Occipital lobe (tissue), 2 donors: Measurements from ENCODE around the gene GNAQ. TPM values are rescaled to one million over a fixed set of nuclear protein-coding genes. Genes with fewer than 3 reads are reported as not detected.
"Not testable (repeated sequence)": the region's sequence is repeated elsewhere in the genome, so short reads cannot be mapped to it uniquely, and the experiment has no call there.

Experiments
- DNase-seq: peaks from one replicate; lab custom pipeline; 2025; lab: John Stamatoyannopoulos, UW
- total RNA-seq: library from RNA; depleted of rRNA; stranded (reverse); fragments of >200 nt; gene quantifications from one replicate; pipeline ENCODE4 v1.2.3, GENCODE V29; 2014

GNAQ gene
- total RNA-seq, 1 donor from 2014 or later = 169 TPM

- no peak for DNase-seq
Observed at GRCh38 chr9:77907585-77907984, 124.0 kb downstream of the GNAQ start.

- no peak for DNase-seq
Observed at GRCh38 chr9:77906991-77907390, 124.6 kb downstream of the GNAQ start.

GRCh38 chr9:77903666-77904285 lies 127.8 kb downstream of the GNAQ start:
- DNase-seq = no peak

GRCh38 chr9:77901771-77902170 lies 129.8 kb downstream of the GNAQ start:
- no peak for DNase-seq

GRCh38 chr9:77901018-77901417 lies 130.6 kb downstream of the GNAQ start:
- DNase-seq = no peak

GRCh38 chr9:77899679-77900354 lies 131.8 kb downstream of the GNAQ start:
- no peak for DNase-seq

GRCh38 chr9:77898864-77899263 lies 132.7 kb downstream of the GNAQ start:
- no peak for DNase-seq

- no peak for DNase-seq
Observed at GRCh38 chr9:77896938-77897667, 134.5 kb downstream of the GNAQ start.

GRCh38 chr9:77896269-77896937 lies 135.2 kb downstream of the GNAQ start:
- DNase-seq = no peak

- no peak for DNase-seq
Observed at GRCh38 chr9:77893706-77894105, 137.9 kb downstream of the GNAQ start.

- DNase-seq = no peak
Observed at GRCh38 chr9:77892955-77893514, 138.6 kb downstream of the GNAQ start.

GRCh38 chr9:77892171-77892570 lies 139.4 kb downstream of the GNAQ start:
- DNase-seq = no peak

- no peak for DNase-seq
Observed at GRCh38 chr9:77891128-77891800, 140.3 kb downstream of the GNAQ start.

GRCh38 chr9:77887662-77888061 lies 143.9 kb downstream of the GNAQ start:
- DNase-seq = no peak

- DNase-seq = no peak
Observed at GRCh38 chr9:77885104-77885672, 146.4 kb downstream of the GNAQ start.

GRCh38 chr9:77883846-77884771 lies 147.5 kb downstream of the GNAQ start:
- DNase-seq = no peak

- DNase-seq = no peak
Observed at GRCh38 chr9:77883133-77883532, 148.5 kb downstream of the GNAQ start.

GRCh38 chr9:77882294-77882693 lies 149.3 kb downstream of the GNAQ start:
- no peak for DNase-seq

- not testable (repeated sequence) for DNase-seq
Observed at GRCh38 chr9:77881634-77882033, 150.0 kb downstream of the GNAQ start.

- no peak for DNase-seq
Observed at GRCh38 chr9:77881111-77881510, 150.5 kb downstream of the GNAQ start.
